GM12872 (cell line): ENCODE results near the gene LBP.

Experiments used
- CTCF ChIP-seq: IDR thresholded peaks from 3 replicates; pipeline ENCODE4 v1.5.1; 2011; ENCODE audit warnings: low read depth, mild to moderate bottlenecking, low read length, moderate library complexity; ENCODE audit not compliant: insufficient read depth

The LBP gene

GRCh38 chr20:38420388-38421085, 74.3 kb downstream of the LBP start:
- no peak for TF ChIP-seq CTCF

GRCh38 chr20:38421915-38422314, 75.6 kb downstream of the LBP start:
- TF ChIP-seq CTCF = no peak

- TF ChIP-seq CTCF = no peak
These were observed 77.3 kb downstream of the LBP start for GRCh38 chr20:38423541-38423940.

GRCh38 chr20:38424401-38424800, 78.1 kb downstream of the LBP start:
- TF ChIP-seq CTCF = no peak

GRCh38 chr20:38426006-38426897, 80.0 kb downstream of the LBP start:
- no peak for TF ChIP-seq CTCF
